Mesenchymal stem cell (in vitro differentiated cells and primary cell): ENCODE data around the gene INSIG2.

Experiments
- DNase-seq: peaks from one replicate; pipeline ENCODE4 v3.0.0-alpha.2; 2013
- H2AFZ ChIP-seq: one replicate; pipeline ENCODE4 v1.6.1; 2013; ENCODE audit warnings: low read depth, mild to moderate bottlenecking, control low read depth, inconsistent platforms, low read length, moderate library complexity
- H2AK5ac ChIP-seq: 2 replicates; pipeline ENCODE4 v1.6.1; 2013; ENCODE audit warnings: low read length, moderate library complexity, mild to moderate bottlenecking, inconsistent platforms; ENCODE audit not compliant: severe bottlenecking
- H2BK120ac ChIP-seq: one replicate; pipeline ENCODE4 v1.6.1; 2013; ENCODE audit warnings: low read depth, mild to moderate bottlenecking, inconsistent platforms, low read length, moderate library complexity
- H2BK12ac ChIP-seq, 2 experiments: one replicate each; pipeline ENCODE4 v1.6.1; 2013; ENCODE audit warnings: inconsistent platforms in 2 of 2, low read length in 2 of 2, mild to moderate bottlenecking in 2 of 2, moderate library complexity in 2 of 2, control low read depth in 1 of 2
- H2BK15ac ChIP-seq: one replicate; pipeline ENCODE4 v1.6.1; 2013; ENCODE audit warnings: mild to moderate bottlenecking, low read depth, inconsistent platforms; ENCODE audit not compliant: poor library complexity, severe bottlenecking
- H2BK5ac ChIP-seq: 2 replicates; pipeline ENCODE4 v1.6.1; 2013; ENCODE audit warnings: low read depth, mild to moderate bottlenecking, low read length, control low read depth, inconsistent platforms; ENCODE audit not compliant: poor library complexity, severe bottlenecking
- H3K14ac ChIP-seq, 2 experiments: one replicate each; pipeline ENCODE4 v1.6.1; 2013; ENCODE audit warnings: inconsistent platforms in 2 of 2, low read length in 2 of 2, control low read depth in 1 of 2, mild to moderate bottlenecking in 1 of 2, moderate library complexity in 1 of 2
- H3K18ac ChIP-seq, 2 experiments: one replicate each; pipeline ENCODE4 v1.6.1; 2013; ENCODE audit warnings: inconsistent platforms in 2 of 2, low read length in 2 of 2, control low read depth in 1 of 2, low read depth in 1 of 2, mild to moderate bottlenecking in 1 of 2
- H3K23ac ChIP-seq, 2 experiments: one replicate each; pipeline ENCODE4 v1.6.1; 2013; ENCODE audit warnings: inconsistent platforms in 2 of 2, low read length in 2 of 2, mild to moderate bottlenecking in 2 of 2, moderate library complexity in 2 of 2, control low read depth in 1 of 2
- H3K27ac ChIP-seq: 2 replicates; pipeline ENCODE4 v1.5.1; 2013; ENCODE audit warnings: mild to moderate bottlenecking, moderate library complexity, low read length, control low read depth, inconsistent platforms; ENCODE audit not compliant: poor library complexity, severe bottlenecking
- H3K27me3 ChIP-seq, 2 experiments: 2 replicates each; pipeline versions ENCODE4 v1.6.1 to v1.7.0; 2013; ENCODE audit warnings: low read length in 2 of 2, mild to moderate bottlenecking in 2 of 2, moderate library complexity in 2 of 2, control low read depth in 1 of 2, inconsistent platforms in 1 of 2; ENCODE audit not compliant: control insufficient read depth in 1 of 2, insufficient read depth in 1 of 2
- H3K36me3 ChIP-seq, 2 experiments: 2 replicates each; pipeline versions ENCODE4 v1.6.1 to v1.7.0; 2013; ENCODE audit warnings: low read length in 2 of 2, control low read depth in 1 of 2, inconsistent platforms in 1 of 2, low read depth in 1 of 2, mild to moderate bottlenecking in 1 of 2; ENCODE audit not compliant: insufficient read depth in 2 of 2, control insufficient read depth in 1 of 2
- H3K4ac ChIP-seq, 2 experiments: one replicate each; pipeline ENCODE4 v1.6.1; 2013; ENCODE audit warnings: inconsistent platforms in 2 of 2, low read length in 2 of 2, mild to moderate bottlenecking in 2 of 2, moderate library complexity in 2 of 2, control low read depth in 1 of 2, low read depth in 1 of 2
- H3K4me1 ChIP-seq: 2 replicates; pipeline ENCODE4 v1.6.1; 2013; ENCODE audit warnings: low read depth, low read length, control low read depth; ENCODE audit not compliant: control insufficient read depth, insufficient read depth
- H3K4me2 ChIP-seq: 2 replicates; pipeline ENCODE4 v1.6.1; 2013; ENCODE audit warnings: low read length, mild to moderate bottlenecking, inconsistent platforms; ENCODE audit not compliant: poor library complexity, severe bottlenecking
- H3K4me3 ChIP-seq, 2 experiments: 2 replicates each; pipeline versions ENCODE4 v1.5.1 to v1.7.0; 2013; ENCODE audit warnings: low read length in 2 of 2, mild to moderate bottlenecking in 2 of 2, control low read depth in 1 of 2, low read depth in 1 of 2; ENCODE audit not compliant: insufficient read depth in 1 of 2
- H3K79me1 ChIP-seq: replicated peaks from 2 replicates; pipeline ENCODE4 v1.6.1; 2013; ENCODE audit warnings: mild to moderate bottlenecking, control low read depth, low read length, inconsistent platforms; ENCODE audit not compliant: poor library complexity, severe bottlenecking
- H3K9ac ChIP-seq: 2 replicates; pipeline ENCODE4 v1.7.0; 2013; ENCODE audit warnings: mild to moderate bottlenecking, low read length, moderate library complexity
- H3K9me3 ChIP-seq: 2 replicates; pipeline ENCODE4 v1.7.0; 2013; ENCODE audit warnings: mild to moderate bottlenecking, low read length; ENCODE audit not compliant: control insufficient read depth
- H4K8ac ChIP-seq: one replicate; pipeline ENCODE4 v1.6.1; 2013; ENCODE audit warnings: inconsistent platforms, mild to moderate bottlenecking, low read length, moderate library complexity
- H4K91ac ChIP-seq: one replicate; pipeline ENCODE4 v1.6.1; 2013; ENCODE audit warnings: mild to moderate bottlenecking, low read length, inconsistent platforms
- WGBS: methylation state at CpG from one replicate; pipeline ENCODE4 v1.1.7; 2013; ENCODE audit warnings: mixed read lengths; 5-methylcytosine and 5-hydroxymethylcytosine counted together

Gene INSIG2

DNA sequence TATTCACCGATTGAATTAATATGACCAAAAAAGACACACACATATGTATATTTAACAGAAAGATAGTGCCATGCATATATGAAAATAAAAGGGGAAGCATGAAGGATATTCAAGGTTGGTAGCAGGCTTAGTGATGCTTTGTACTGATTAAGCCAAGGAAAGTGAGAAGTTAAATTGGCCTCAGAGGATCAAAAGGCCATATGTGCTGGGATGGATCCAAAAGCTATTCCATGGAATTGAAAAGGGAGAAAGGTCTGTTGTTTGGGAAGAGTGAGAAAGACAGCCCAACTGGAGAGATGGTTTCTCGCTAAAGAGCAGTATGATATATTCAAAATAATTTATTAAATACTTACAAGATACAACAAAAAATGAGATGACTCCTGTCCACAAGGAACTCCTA is 65.9 kb downstream of the INSIG2 start:
- Histone ChIP-seq H3K4me1 (no peaks in the 10 kb centered on the region), H3K27ac (no peak overlapping the region), H2BK15ac (no peak overlapping the region), H3K4me3 (no peak overlapping the region), H4K91ac (no peak overlapping the region), H3K9me3 (peaks cover 12% of the 10 kb centered on the region), H3K36me3 (no peaks in the 10 kb centered on the region), H3K79me1 (no peaks in the 10 kb centered on the region), H3K23ac (no peak overlapping the region), H2BK5ac (no peak overlapping the region), H3K9ac (no peak overlapping the region), H3K4me2 (no peak overlapping the region), H3K27me3 (no peaks in the 10 kb centered on the region), H2BK120ac (no peak overlapping the region), H2AK5ac (no peak overlapping the region), H3K14ac (no peak overlapping the region), H2AFZ (no peak overlapping the region), H4K8ac (no peak overlapping the region), H2BK12ac (no peak overlapping the region), H3K18ac (no peak overlapping the region), H3K4ac (no peak overlapping the region)
- DNase-seq: no peak
- no CpG with 5 or more reads among the region's 2 CpGs for WGBS
